Measurements from ENCODE around the gene ATPAF1. TPM values are rescaled to one million over a fixed set of nuclear protein-coding genes. Genes with fewer than 3 reads are reported as not detected.

The ATPAF1 gene
- total RNA-seq, 1 donor from 2014 or later, result 39.6 TPM

- H3K4me3 ChIP-seq (ENCODE audit: low read depth, low read length), result no peak overlapping the region
- DNase-seq (ENCODE audit: low read depth), result no peak
- TF ChIP-seq CTCF (conservative IDR thresholded peaks at IDR 0.05; ENCODE audit: low read depth, low read length), result no peak
These were observed 75.3 kb downstream of the ATPAF1 start for GRCh38 chr1:46592823-46593222.

GRCh38 chr1:46589529-46589928, 78.6 kb downstream of the ATPAF1 start:
- H3K4me3 ChIP-seq (ENCODE audit: low read depth, low read length), result no peak overlapping the region
- no peak for DNase-seq (ENCODE audit: low read depth)
- TF ChIP-seq CTCF (conservative IDR thresholded peaks at IDR 0.05; ENCODE audit: low read depth, low read length), result no peak

GRCh38 chr1:46587069-46587468, 81.1 kb downstream of the ATPAF1 start:
- no peak for DNase-seq (ENCODE audit: low read depth)
- no peak overlapping the region for H3K4me3 ChIP-seq (ENCODE audit: low read depth, low read length)
- no peak for TF ChIP-seq CTCF (conservative IDR thresholded peaks at IDR 0.05; ENCODE audit: low read depth, low read length)

GRCh38 chr1:46585312-46585938, 82.7 kb downstream of the ATPAF1 start:
- TF ChIP-seq CTCF (conservative IDR thresholded peaks at IDR 0.05; ENCODE audit: low read depth, low read length), result no peak
- no peak for DNase-seq (ENCODE audit: low read depth)
- H3K4me3 ChIP-seq (ENCODE audit: low read depth, low read length), result no peak overlapping the region

GRCh38 chr1:46583494-46583893, 84.7 kb downstream of the ATPAF1 start:
- no peak for TF ChIP-seq CTCF (conservative IDR thresholded peaks at IDR 0.05; ENCODE audit: low read depth, low read length)
- DNase-seq (ENCODE audit: low read depth), result no peak
- H3K4me3 ChIP-seq (ENCODE audit: low read depth, low read length), result no peak overlapping the region

GRCh38 chr1:46582972-46583371, 85.2 kb downstream of the ATPAF1 start:
- no peak for DNase-seq (ENCODE audit: low read depth)
- no peak for TF ChIP-seq CTCF (conservative IDR thresholded peaks at IDR 0.05; ENCODE audit: low read depth, low read length)
- H3K4me3 ChIP-seq (ENCODE audit: low read depth, low read length), result no peak overlapping the region

Other genes starting within 250 kb of the ATPAF1 start
- gene DMBX1, start 178.5 kb downstream of the ATPAF1 start, total RNA-seq, result not detected in 2 replicates
- gene KNCN, start 116.7 kb downstream of the ATPAF1 start, total RNA-seq, result not detected in 2 replicates
- 19.2 and 19.4 TPM in 2 replicates for gene MKNK1, start 64.1 kb downstream of the ATPAF1 start, total RNA-seq
- gene MOB3C, start 51.6 kb downstream of the ATPAF1 start, total RNA-seq, result 5.8 and 7.2 TPM in 2 replicates
- not detected in 2 replicates for gene TEX38, start 3.5 kb upstream of the ATPAF1 start, total RNA-seq
- gene EFCAB14, start 50.8 kb upstream of the ATPAF1 start, total RNA-seq, result 41.5 and 46.9 TPM in 2 replicates
- not detected in 2 replicates for gene CYP4B1, start 130.7 kb upstream of the ATPAF1 start, total RNA-seq